Stimulated activated CD4-positive, alpha-beta T cell treated with anti-CD3 and anti-CD28 coated beads, Interleukin-12 subunit alpha, Interleukin-12 subunit beta, amount 100 ng/mL, for 48 hours (primary cell): ENCODE data around the gene ZNF628.

Experiments
- DNase-seq, 3 donors: peaks; one replicate each; pipeline ENCODE4 v3.0.0-alpha.2; 2020; ENCODE audit warnings: low read depth in 2 of 3, low spot score in 1 of 3

The ZNF628 gene

DNA sequence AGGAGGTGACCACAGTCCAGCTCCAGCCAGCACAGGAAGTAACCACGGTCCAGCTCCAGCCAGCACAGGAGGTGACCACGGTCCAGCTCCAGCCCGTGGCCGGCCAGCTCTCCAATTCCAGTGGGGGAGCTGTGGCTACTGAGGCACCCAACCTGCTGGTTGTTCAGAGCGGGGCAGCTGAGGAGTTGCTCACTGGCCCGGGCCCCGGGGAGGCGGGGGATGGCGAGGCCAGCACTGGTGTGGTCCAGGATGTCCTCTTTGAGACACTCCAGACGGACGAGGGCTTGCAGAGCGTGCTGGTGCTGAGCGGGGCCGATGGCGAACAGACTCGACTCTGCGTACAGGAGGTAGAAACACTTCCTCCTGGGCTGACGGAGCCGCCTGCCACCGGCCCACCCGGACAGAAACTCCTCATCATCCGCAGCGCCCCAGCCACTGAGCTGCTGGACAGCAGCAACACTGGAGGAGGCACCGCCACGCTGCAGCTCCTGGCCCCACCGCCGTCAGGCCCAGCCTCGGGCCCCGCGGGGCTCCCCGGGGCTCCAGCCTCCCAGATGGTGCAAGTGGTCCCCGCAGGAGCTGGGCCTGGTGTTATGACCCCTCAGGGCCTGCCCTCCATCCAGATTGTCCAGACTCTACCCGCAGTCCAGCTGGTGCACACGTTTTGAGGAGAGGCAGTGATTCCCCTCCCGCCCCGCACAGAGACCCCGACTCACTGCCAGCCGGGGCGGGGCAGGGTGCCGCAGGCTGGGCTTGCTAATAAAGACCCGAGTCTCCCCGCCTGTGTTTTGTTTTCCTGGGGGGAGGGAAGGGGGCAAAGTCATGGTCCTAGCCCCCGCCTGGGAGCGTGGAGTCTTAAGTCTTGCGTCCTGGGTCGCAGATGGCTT is 7.5 kb downstream of the ZNF628 start:
- DNase-seq = no peak

DNA sequence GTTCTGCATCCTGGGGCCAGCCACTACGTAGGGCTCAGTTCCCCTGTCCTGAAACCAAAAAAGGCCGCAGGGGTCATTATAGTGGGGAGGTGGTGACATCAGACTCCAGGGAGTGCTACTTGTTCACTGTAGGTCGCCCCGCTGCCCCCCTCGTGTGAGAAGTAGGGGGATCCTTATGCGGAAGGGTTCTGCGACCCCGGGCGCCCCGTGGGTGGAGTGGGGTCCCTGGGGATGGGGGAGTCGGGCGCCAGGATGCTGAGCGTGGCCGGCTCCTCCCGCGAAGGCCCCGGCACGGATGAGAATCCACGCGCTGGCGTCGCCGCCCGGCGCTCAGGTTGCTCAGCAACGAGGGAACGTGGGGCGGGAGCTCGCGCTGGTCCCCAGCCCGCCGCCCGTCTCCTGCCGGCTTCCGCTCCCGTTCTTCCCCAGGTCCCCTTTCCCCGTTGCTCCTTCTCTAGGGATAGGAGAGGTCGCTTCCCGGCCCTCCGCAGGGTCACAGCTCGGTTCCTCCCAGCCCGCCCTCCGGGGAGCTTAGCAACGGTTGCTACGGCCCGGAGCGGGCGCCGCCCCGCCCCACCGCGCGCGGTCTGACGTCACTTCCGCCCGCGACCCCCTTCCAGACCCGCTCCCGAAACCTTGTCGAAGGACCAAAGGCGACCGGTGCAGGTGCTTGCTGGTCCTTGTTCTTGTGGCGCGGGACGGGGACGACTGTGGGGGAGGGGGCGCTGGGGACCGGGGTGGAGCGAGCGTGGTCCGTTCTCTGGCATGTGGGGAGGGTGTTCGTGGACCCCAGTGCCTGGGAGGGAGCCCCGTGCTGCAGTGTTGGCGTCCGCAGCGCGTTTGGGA is 8.4 kb downstream of the ZNF628 start, which contains the start of gene NAT14:
Gene NAT14, plus strand, starts transcription at position 596 of the 846 bp plus-strand sequence. CDS start 521 bp downstream, outside the sequence.
- DNase-seq = peak; percentile 21 to 64 (median 52)

DNA sequence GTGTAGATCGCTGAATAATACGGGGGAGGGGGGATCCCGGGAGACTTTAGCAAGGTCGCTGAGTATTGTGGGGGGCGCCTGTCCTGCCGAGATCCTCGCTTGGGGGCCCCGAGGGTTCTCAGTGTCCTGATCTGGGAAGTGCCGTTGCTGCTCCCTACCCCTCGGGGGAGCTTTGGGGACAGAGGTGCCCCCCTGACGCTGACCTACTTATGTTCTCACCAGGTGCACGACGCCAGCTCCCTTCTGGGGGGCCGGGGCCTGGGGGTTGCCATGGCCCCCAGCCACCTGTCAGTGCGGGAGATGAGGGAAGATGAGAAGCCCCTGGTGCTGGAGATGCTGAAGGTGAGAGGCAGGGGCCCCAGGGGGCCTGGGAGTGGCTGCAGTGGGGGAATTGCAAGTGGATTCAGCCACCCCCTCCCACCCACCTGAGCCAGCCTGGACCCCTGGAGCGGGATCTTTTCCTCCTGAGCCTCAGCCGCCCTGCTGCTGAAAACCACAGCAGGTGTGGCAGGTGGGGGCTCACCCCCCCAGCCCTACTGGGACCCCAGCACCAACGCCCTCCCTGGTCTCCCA is 9.1 kb downstream of the ZNF628 start:
- no peak for DNase-seq

DNA sequence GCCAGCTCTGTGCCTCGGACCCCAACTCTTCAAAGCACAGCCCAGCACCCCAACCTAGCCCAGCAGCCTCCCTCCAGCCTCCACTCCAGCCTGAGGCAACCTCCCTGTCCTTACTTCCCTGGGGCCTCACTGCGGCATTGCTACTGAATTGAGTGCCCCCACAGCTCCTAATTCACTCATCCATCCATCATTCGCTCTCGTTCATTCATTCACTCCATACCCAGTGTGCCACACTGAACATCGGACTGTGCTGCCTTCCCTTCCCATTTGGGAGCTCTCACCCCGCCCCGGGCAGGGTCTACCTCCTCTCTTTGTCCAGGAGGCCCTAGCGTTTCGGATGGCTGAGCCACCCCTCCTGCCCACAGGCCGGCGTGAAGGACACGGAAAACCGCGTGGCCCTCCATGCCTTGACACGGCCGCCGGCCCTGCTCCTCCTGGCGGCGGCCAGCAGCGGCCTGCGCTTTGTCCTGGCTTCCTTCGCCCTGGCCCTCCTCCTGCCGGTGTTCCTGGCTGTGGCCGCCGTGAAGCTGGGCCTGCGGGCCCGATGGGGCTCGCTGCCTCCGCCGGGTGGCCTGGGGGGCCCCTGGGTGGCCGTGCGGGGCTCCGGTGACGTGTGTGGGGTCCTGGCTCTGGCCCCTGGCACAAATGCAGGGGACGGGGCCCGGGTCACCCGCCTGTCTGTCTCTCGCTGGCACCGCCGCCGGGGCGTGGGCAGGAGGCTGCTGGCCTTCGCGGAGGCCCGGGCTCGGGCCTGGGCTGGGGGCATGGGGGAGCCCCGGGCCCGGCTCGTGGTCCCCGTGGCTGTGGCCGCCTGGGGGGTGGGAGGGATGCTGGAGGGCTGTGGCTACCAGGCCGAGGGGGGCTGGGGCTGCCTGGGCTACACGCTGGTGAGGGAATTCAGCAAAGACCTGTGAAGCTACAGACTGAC is 9.9 kb downstream of the ZNF628 start:
- no peak for DNase-seq

DNA sequence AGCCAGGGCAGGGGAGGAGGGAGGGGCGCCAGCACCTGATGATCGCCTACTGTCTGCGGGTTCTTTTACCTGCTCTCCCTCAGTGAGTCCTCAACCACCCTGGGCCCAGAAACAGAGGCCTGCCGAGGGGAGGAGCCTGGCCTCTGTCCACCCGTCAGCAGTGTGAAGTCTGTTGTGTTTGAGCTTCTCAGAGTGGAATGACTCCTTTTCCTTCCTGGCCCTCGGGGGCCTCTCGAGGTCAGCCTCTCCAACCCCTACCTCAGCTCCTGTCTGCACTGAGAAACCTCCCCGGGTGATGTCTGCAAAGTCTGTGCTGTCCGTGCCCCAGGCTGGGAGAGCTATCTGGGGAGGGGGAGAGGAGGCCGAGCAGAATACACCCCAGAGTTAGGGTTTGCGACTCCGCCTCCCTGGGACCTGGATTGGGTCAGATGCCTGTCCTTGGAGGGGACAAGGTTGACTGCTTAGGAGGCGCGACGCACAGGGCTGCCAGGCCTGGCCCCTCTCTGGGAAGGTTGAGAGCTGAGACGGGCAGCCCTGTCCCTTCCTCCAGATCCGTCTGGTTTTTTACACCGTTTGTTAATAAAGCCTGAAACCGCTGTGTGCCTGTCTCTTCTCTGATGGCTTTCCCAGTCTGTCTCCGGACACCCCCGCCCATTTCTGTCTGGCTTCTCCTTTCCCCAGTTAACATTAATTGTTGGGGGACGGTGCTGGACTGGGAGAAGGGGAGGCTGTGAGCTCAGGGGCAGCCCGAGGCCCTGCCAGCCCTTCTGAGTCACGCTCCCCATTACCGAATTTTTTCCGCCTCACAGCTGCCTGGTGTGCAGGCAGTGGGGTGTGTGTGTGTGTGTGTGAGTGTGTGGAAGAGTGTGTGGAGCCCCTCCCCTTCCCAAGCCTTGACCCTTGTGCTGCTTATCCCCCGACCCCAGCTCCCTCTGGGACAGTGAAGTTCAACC is 10.8 kb downstream of the ZNF628 start:
- DNase-seq = peak; percentile 44 to 65 (median 54)

DNA sequence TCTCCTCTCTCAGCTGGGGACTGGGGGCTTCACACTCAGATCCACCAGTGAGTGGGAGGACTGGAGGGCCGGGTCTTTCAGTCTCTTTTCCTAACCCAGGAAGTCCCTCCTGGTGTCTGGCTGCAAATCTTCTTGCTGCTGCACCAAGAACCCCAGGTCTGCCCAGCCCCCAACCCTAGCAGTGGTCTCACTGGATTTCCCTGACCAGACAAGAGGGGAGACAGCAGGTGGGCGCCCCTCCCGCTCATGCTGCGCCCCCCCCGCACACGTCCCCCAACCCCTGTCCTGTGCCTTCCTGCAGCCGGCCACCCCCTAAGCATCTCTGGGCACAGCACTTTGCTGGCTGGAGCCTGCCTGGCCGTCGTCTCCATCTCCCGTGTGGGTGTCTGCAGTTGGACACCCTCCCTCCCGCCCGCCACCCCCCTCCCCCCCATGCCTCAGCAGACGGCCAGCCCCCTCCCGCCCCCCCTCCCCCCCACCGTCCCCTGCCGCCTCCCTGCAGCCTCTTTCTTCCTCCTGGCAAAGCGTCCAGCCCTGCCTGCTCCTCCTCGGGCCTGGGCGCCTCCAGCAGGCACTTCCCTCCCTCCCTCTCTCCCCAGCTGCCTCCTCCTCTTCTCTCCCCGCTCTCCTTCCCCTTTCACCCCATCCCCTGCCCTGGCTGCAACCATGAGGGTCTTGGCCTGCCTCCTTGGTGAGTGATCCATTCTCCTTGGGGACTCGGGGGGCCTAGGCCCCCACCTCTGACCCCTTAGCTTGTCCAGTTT is 11.7 kb downstream of the ZNF628 start, which contains the start of gene SSC5D:
Gene SSC5D, plus strand, starts transcription at position 513 of the 764 bp plus-strand sequence. Its CDS starts 154 bp downstream, at position 667.
- no peak for DNase-seq

DNA sequence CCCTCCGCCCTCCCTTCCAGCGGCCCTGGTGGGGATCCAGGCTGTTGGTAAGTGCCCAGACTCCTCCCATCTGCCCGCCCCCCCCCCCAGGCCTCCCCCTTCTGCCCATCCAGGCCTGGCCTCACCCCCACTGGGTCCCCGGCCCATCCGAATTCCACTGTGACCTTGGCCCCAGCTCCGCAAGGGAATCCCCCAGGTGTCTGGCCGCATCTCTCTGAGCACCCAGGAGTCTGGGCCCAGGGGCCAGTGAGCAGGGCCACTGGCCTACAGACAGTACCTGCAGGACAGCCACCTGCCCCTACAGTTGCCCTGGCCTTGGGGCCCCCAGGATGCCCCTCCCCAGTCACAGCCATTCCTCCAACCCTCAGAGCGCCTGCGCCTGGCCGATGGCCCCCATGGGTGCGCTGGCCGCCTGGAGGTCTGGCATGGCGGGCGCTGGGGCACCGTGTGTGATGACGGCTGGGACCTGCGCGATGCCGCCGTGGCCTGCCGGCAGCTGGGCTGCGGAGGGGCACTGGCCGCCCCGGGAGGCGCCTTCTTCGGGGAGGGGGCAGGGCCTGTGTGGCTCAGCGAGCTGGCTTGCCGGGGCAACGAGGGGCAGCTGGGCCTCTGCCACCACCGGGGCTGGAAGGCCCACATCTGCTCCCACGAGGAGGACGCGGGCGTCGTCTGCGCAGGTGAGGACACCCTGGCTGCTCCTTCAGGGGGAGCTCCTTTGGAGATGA is 12.7 kb downstream of the ZNF628 start:
- no peak for DNase-seq

DNA sequence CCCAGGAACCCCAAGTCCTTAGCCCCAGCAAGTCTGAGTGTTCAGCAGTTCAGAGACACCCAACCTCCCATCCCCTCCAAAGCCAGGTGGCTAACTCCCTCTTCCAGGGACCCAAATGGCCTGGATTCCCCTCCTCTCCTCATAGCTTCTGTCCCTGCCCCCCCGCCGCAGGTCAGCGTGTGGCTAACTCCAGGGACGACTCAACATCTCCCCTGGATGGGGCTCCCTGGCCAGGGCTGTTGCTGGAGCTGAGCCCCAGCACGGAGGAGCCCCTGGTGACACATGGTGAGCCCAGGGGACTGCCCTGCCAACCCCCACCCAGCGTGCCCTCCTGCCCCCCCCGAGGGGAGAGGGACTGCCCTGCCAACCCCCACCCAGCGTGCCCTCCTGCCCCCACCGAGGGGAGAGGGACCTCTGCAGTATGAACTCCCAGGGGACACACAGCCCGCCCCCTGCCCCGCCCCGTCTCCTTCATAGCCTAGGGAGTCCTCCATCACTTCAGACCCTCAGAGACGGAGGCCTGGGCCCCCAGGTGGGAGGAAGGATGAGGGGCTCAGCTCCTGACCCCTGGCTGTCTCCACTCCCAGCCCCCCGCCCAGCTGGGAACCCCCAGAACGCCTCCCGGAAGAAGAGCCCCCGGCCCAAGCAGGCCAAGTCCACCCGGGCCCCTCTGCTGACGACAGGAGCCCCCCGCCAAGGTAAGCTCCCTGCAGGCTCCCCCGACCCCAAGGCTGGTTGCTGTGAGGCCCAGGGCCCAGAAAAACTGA is 13.5 kb downstream of the ZNF628 start:
- DNase-seq = no peak

DNA sequence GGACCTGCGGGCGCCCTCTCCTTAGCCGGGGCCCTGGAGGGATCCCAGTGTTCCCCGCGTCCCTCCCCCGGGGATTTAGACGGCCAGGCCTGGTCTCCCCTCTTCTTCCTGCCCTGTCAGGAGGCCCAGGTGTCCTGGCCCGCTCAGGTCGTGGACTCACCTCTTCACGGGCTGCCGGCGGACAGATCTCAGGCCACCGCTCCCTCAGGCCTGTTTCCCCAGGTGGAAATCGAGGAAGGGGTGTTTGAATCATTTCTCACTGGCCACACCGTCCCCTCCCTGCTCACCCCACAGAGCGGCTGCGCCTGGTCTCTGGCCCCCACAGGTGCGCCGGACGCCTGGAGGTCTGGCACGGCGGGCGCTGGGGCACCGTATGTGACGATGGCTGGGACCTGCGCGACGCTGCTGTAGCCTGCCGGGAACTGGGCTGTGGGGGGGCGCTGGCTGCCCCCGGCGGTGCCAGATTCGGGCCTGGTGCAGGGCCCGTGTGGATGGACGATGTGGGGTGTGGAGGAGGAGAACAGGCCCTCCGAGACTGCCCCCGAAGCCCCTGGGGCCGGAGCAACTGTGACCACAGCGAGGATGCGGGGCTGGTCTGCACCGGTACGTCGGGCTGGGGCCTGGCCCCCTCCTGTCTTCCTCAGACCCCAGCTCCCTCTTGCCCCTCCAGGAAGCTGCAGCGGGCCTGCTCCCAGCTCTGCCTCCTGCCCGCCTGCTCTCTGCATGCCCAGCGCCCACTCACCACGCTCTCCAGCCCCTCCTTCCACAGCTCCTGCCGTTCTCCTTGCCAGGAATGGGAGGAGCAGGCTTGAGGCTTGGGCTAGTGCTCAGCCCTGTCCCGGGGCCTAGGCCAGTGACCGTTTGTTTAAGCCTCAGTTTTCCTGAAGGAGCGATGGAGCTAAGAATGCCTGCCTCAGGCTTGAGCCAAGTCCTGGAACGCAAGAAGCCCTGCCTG is 14.3 kb downstream of the ZNF628 start:
- DNase-seq = no peak

DNA sequence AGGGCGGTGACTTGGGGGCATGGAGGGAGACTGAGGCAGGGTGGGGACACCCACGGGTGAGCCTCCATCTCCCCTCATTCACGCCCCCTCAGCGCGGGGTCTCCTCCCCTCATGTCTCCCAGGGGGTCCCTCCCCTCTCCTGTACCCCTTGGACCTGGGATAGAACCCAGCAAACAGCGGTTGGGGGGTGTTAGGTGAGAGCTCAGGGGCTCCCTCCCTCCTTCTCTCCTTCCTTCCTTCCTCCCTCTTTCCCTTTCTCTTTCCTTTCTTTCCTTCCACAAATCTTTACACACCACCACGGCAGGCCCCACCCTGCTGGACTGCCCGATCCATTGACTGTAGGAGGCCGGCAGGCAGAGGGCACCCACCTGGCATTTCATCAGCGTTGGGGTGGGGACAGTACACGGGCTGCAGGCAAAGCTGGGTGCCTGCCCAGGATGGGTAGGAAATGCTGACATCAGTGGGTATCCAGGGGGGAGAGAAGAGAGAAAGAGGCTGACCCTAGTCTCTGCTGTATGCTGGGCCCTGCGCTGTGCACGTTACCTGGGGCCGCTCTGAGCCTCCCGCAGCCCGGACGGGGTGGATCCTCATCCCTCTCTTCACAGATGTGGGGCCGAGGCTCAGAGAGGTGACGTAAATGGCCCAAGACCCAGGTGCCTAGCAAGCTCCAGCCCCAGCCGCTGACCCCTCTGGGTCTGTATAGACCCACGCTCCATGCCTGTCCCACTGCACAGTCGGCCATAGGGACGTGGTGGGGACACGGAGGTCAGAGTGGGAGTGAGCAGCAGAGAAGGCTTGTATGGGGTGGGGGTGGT is 15.3 kb downstream of the ZNF628 start:
- DNase-seq = no peak

DNA sequence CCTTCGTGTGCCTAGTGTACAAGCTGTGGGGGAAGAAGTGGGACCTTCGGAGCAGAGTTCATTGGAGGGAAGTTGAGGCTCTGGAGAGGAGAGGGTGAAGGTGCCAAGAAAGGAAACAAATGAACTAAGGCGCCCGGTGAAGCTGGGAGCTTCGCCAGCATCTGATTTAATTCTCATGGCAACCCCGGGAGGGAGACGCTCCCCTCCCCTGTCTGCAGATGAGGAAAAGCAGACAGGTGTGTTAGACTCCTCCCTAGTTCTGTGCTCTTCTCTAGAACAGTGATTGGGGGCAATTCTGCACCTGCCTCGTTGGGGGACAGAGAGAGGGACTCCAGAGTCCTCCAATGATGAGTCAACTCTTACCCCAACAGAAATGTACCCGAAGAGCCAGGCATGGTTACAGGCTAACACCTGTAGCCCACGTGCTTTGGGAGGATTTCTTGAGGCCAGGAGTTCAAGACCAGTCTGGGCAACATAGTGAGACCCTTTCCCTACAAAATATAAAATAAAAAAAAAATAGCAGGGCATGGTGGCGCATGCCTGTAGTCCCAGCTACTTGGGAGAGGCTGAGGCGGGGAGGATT is 16.0 kb downstream of the ZNF628 start:
- no peak for DNase-seq

DNA sequence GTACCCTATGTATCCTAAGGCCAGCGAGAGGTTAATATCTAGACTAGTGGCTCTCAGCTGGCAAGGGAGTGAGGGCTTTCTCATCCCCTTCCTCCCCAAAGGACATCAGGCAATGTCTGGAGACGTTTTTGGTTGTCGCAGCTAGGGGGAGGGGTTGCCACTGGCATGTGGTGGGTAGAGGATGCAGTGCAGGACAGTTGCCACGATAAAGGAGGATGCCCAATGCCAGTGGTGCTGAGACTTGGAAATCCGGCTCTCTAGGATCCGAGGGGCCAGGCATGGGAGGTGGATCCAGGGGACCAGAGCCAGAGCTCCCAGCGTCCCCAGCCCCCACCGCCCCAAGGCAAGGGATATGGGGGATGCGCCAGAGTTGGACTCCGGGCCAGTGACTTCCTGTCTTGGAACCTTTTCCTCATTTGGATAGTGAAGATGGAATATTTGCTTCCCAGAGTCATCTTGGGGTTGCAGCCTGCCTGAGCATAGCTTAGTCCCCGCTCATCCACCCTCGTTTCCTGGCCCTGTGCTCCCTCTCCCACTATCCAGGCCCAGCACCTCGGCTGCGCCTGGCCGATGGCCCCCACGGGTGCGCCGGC is 16.7 kb downstream of the ZNF628 start:
- no peak for DNase-seq

DNA sequence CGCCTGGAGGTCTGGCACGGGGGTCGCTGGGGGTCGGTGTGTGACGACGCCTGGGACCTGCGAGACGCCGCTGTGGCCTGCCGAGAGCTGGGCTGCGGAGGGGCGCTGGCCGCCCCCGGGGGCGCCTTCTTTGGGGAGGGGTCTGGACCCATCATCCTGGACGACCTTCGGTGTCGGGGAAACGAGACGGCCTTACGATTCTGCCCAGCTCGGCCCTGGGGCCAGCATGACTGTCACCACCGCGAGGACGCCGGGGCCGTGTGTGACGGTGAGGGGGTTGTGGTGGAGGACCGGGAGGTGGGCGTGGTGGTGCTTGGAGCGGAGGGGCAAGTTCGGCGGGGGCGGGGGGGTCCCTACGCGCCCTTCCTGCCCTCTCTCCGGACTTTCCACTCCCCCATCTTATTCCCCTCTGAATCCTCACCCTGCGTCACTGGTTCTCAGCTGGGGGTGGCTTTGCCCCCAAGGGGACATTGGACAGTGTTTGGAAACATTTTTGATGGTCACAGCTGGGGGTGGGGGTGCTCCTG is 17.3 kb downstream of the ZNF628 start:
- DNase-seq = no peak

DNA sequence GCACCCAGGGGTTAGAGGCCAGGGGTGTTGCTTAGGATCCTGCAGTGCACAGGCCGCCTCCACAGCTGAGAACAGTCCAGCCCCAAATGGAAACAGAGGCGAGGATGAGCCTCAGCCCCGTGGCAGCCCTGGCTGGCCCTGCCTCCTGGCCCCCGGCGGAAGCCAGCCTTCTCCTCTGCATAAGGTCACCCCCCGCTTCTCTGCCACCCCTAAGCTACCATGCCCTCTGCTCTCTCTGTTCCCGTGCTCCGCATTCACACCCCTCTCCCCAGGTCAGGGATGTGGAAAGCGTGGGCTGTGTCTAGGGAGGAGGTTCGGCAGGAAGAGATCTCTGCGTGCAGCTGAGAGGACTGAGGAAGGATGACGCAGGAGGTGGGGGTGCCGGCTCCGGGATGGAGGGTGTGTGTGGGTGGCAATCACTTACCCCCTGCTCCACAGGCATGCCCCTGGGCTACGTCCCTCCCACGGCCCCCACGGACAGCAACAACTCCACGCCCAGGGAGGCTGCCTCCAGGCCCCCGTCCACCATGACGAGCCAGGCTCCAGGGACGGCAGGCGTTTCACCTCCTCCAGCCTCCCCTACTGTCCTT is 17.9 kb downstream of the ZNF628 start:
- DNase-seq = no peak
